Ishikawa (cell line): Measurements from ENCODE around the gene TFCP2L1.

Experiments used
- CEBPB ChIP-seq: IDR thresholded peaks from 2 replicates; pipeline ENCODE4 v1.6.1; 2012
- CREB1 ChIP-seq: IDR thresholded peaks from 2 replicates; pipeline ENCODE4 v1.6.1; 2012; ENCODE audit warnings: low read depth
- EGR1 ChIP-seq: IDR thresholded peaks from 2 replicates; pipeline ENCODE4 v1.6.1; 2012
- EP300 ChIP-seq: IDR thresholded peaks from 2 replicates; pipeline ENCODE4 v1.6.1; 2012; ENCODE audit warnings: borderline replicate concordance
- FOXM1 ChIP-seq: IDR thresholded peaks from 2 replicates; pipeline ENCODE4 v1.6.1; 2012; ENCODE audit warnings: low read depth, borderline replicate concordance
- NFIC ChIP-seq: IDR thresholded peaks from 2 replicates; pipeline ENCODE4 v1.6.1; 2012
- RAD21 ChIP-seq: IDR thresholded peaks from 2 replicates; pipeline ENCODE4 v1.6.1; 2012; ENCODE audit warnings: low read depth
- REST ChIP-seq: IDR thresholded peaks from 2 replicates; pipeline ENCODE4 v1.6.1; 2012; ENCODE audit warnings: low read depth, mild to moderate bottlenecking
- TAF1 ChIP-seq: IDR thresholded peaks from 2 replicates; pipeline ENCODE4 v1.6.1; 2012; ENCODE audit warnings: low read depth, mild to moderate bottlenecking
- TCF12 ChIP-seq: IDR thresholded peaks from 2 replicates; pipeline ENCODE4 v1.6.1; 2012; ENCODE audit warnings: low read depth
- TEAD4 ChIP-seq: IDR thresholded peaks from 2 replicates; pipeline ENCODE4 v1.6.1; 2012
- YY1 ChIP-seq: IDR thresholded peaks from 2 replicates; pipeline ENCODE4 v1.6.1; 2012; ENCODE audit warnings: low read depth
- ZBTB7A ChIP-seq: IDR thresholded peaks from 2 replicates; pipeline ENCODE4 v1.6.1; 2012; ENCODE audit warnings: low read depth
- TF ChIP-seq, protein P1 (sequence below): IDR thresholded peaks from 2 replicates; pipeline ENCODE4 v1.6.1; 2012
- TF ChIP-seq, protein P2 (sequence below): IDR thresholded peaks from 2 replicates; pipeline ENCODE4 v1.6.1; 2012

The TFCP2L1 gene

GRCh38 chr2:121197369-121198091, 87.5 kb downstream of the TFCP2L1 start:
- TF ChIP-seq EP300 = no peak
- no peak for TF ChIP-seq YY1
- TF ChIP-seq NFIC = no peak

DNA sequence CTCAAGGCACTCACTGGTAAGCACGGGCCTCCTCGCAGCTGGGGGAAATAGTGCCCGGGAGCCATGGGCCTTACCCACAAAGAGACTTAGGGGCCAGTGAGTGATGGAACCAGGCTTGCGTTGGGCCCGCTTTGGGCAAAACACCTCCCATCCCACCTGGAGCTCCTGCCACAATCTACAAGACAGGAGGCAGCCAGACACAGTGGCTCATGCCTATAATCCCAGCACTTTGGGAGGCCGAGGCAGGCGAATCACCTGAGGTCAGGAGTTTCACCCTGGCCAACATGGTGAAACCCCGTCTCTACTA, 88.2 kb downstream of the TFCP2L1 start:
- TF ChIP-seq TEAD4 (no peak), ZBTB7A (no peak), CEBPB (no peak), YY1 (no peak), TCF12 (no peak), FOXM1 (no peak), NFIC (no peak), CREB1 (no peak), TAF1 (no peak), EP300 (no peak), RAD21 (no peak), EGR1 (no peak), REST (no peak)
- TF ChIP-seq, protein P1, sequence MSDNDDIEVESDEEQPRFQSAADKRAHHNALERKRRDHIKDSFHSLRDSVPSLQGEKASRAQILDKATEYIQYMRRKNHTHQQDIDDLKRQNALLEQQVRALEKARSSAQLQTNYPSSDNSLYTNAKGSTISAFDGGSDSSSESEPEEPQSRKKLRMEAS = no peak
- TF ChIP-seq, protein P2, sequence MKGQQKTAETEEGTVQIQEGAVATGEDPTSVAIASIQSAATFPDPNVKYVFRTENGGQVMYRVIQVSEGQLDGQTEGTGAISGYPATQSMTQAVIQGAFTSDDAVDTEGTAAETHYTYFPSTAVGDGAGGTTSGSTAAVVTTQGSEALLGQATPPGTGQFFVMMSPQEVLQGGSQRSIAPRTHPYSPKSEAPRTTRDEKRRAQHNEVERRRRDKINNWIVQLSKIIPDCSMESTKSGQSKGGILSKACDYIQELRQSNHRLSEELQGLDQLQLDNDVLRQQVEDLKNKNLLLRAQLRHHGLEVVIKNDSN = no peak

DNA sequence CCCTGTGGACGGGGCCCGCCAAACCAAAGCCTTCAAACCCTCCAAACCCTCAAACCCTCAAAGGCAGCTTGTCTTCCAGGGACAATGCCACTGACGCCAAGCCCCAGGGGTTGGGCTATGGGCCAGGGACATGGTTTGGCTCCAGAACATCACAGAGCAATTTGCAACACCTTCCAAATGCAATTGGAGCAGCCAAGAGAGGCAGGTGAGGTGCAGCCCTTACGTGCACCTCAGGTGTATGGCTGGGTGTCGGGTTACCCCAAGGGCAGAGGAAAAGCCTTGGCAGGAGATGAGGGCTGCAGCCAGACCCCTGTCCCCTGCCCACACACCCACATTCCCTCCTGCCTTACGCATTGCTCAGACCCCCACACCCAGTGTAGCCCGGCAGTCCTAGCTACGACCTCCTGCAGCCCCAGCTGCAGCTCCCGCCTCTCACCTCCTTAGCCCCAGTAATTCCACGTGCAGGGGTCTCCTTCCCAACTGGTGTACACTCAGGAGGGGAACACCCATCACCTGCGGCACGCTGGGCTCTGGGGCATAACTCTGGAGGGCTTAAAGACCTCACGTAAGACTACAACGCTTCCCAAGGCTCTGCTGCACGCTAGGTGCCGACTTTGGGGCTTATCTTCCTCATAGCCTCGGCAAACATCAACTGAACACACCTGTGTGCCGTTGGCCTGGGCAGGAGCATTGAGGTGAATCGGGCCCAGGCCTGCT, 88.7 kb downstream of the TFCP2L1 start:
- TF ChIP-seq, protein P1 = peak; percentile 27; the same call in 1 of the 2 replicates
- 0 out of 2 replicates have a peak, but pooled peaks have one; percentile 69 for TF ChIP-seq ZBTB7A
- TF ChIP-seq FOXM1 = no peak
- TF ChIP-seq NFIC = peak; percentile 70; the same call in 1 of the 2 replicates

DNA sequence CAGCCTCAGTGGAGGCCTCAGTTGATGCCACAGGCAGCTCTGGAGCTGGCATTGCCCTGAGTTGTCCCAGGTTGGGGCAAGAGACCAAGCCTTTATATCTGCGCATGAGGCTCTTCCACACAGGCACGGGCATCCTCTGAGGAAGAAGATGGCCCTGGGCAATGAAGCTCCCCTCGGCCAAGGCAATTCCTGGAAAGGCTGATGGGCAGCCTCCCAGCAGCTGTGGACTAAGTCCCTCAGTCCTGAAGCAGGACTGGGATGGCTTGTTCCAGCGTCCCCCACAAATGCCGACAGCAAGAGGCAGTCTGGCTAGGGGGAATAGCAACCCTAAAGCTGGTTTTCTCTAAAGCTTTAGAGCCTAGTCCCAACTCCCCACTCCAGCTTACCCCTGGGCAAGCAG, 90.0 kb downstream of the TFCP2L1 start:
- no peak for TF ChIP-seq EP300
- no peak for TF ChIP-seq FOXM1
- TF ChIP-seq, protein P1 = no peak
- no peak for TF ChIP-seq NFIC

GRCh38 chr2:121194626-121195025, 90.4 kb downstream of the TFCP2L1 start:
- no peak for TF ChIP-seq EGR1
- TF ChIP-seq NFIC = no peak
- no peak for TF ChIP-seq CEBPB
- no peak for TF ChIP-seq ZBTB7A
- no peak for TF ChIP-seq TAF1
- no peak for TF ChIP-seq CREB1
- no peak for TF ChIP-seq FOXM1

- TF ChIP-seq EP300 (no peak), REST (no peak), CEBPB (no peak), NFIC (no peak), TEAD4 (no peak), TAF1 (no peak), FOXM1 (no peak), YY1 (no peak), EGR1 (no peak), CREB1 (no peak), ZBTB7A (no peak), RAD21 (no peak), TCF12 (no peak)
- TF ChIP-seq, protein P1 = no peak
These were observed 91.8 kb downstream of the TFCP2L1 start for GRCh38 chr2:121193185-121193584.
